Amygdala (tissue), 56 donors: ENCODE results near the gene ACSL1.

Experiments used
- DNase-seq, 56 donors: peaks; one replicate each; lab custom pipeline; 2025; lab: John Stamatoyannopoulos, UW

The ACSL1 gene

GRCh38 chr4:184732126-184732525 lies 93.6 kb downstream of the ACSL1 start:
- DNase-seq, result no peak

GRCh38 chr4:184731056-184731455 lies 94.7 kb downstream of the ACSL1 start:
- DNase-seq, result no peak

- DNase-seq, result no peak
These were observed 95.8 kb downstream of the ACSL1 start for GRCh38 chr4:184729946-184730345.

- DNase-seq, result no peak
These were observed 96.9 kb downstream of the ACSL1 start for GRCh38 chr4:184728858-184729257.

DNA sequence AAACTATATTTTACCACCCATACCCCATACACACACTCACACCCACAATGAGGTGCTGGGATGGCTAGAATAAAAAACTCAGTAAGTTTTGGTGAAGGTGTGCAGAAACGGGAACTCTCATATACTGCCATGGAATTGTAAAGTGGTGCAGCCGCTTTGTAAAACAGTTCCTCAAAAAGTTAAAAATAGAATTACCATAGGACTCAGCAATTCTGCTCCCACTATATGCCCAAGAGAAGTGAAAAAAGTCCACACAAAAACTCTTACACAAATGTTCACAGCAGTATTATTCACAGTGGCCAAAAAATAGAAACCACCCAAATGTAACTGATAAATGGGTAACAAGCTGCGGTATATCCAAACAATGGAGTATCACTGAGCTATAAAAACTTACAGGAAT lies 98.3 kb downstream of the ACSL1 start:
- no peak for DNase-seq

DNA sequence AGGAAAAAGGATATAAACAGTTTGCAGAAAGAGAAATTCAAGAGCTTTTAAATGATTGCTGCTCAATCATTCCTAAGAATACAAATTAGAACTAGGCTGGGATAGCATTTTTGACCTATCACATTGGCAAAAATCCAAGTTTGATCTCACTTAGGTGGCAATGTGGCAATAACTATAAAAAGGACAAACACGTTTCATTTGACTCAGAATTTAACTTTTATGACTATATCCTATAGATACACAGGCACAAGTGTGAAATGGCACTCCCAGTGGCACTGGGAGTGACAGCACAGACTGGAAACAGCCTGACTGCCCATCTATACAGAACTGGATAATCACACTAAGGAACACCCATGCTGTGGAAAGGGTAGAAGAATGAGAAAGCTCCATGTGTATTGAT lies 103.0 kb downstream of the ACSL1 start:
- no peak for DNase-seq

DNA sequence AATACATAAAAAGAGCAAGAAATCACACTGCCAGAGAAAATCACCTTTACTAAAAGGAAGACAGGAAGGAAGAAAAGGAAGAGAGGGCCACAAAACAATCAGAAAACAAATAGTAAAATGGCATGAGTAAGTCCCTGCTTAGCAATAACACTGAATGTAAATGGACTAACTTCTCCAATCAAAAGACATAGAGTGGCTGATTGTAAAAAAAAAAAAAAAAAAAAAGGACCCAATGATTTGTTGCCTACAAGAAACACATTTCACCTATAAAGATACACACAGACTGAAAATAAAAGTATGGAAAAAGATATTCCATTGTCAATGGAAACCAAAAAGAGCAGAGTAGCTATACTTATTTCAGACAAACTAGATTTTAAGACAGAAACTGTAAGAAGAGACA lies 104.5 kb downstream of the ACSL1 start:
- DNase-seq, result no peak

GRCh38 chr4:184719407-184719806 lies 106.4 kb downstream of the ACSL1 start:
- DNase-seq, result no peak

DNA sequence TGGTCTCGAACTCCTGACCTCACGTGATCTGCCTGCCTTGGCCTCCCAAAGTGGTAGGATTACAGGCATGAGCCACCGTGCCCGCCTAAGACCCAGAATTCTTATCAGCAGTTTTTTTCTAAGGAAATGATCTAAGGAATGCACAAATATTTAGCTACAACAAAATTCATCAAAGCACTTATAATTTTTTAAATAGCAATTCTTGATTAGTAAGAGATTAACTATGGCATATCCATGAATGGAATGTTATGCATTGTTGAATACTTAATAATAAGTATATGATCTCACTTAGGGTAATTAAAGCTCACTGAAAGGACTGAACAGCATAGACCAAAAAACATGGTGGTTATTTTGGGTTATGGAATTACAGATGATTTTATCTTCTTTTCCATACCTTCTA lies 110.2 kb downstream of the ACSL1 start:
- DNase-seq, result no peak

GRCh38 chr4:184713887-184714286 lies 111.9 kb downstream of the ACSL1 start:
- no peak for DNase-seq

DNA sequence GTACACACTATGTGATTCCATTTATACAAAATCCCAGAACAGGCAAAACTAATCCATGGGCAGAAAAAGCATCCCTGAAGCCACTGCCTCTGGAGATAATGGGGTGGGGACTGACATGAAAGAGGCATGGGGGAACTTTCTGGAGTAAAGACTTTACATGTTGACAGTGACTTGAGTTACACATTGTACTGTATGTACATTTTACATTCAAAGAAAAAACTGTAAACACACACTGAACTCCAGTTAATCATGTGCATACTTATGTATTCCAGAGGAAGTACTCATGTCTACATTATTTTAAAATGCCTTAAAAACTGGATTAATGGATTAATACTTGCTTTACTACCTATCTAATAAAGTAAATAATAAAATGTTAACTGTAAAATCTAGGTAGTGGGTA lies 113.4 kb downstream of the ACSL1 start:
- DNase-seq, result no peak

DNA sequence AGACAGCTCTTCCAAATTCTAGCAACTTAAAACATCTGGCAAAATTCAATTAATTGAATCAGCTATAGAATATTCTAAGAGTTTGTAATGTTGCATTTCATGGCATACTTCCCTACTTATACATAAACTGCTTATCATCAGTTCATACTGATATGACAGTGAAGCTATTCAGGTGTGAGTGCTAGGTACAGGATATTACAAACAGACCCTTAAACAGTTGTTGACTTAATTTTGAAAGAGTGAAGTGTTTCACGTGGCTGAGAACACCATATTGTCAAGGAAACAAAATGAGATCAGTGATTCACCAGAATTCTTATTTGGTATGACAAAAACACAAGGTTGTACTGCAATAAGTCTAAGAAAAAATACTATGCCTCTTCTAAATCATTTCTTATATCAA lies 119.3 kb downstream of the ACSL1 start:
- no peak for DNase-seq

DNA sequence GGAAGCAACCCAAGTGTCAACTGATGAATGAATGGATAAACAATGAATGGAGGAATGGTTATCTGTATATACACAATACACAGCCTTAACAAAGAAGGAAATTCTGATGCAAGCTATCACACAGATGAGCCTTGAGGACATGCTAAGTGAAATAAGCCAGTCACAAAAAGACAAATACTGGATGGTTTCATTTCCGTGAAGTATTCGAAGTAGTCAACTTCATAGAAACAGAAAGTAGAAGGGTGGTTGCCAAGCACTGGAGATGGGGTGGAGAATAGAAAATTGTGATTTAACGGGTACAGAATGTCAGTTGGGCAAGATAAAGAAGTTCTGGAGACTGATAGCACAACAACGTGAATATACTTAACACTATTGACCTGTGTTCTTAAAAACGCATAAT lies 120.1 kb downstream of the ACSL1 start:
- no peak for DNase-seq
